ENCODE data around the gene TRIM37.
A peak's percentile ranks its signal among the peaks of the same experiment; 100 is the strongest.
"Not testable (repeated sequence)": the region's sequence is repeated elsewhere in the genome, so short reads cannot be mapped to it uniquely, and the experiment has no call there.

The TRIM37 gene

GRCh38 chr17:59106463-59107305 is at the start of gene TRIM37:
Gene TRIM37 (minus strand): TSS chr17:59106880. CDS start chr17:59106461, 419 bp downstream.
- peak; percentile 98 for DNase-seq

GRCh38 chr17:59155439-59156177 is 48.9 kb upstream of the TRIM37 start, which contains the start of gene PRR11:
Gene PRR11 (plus strand): TSS chr17:59155746. CDS start chr17:59169753, 14,007 bp downstream.
- peak; percentile 88 for DNase-seq

GRCh38 chr17:59154721-59155438 is 48.2 kb upstream of the TRIM37 start, which contains the start of gene SKA2:
Gene SKA2 (minus strand): TSS chr17:59155186. CDS start chr17:59155163, 23 bp downstream.
- DNase-seq: peak; percentile 94

GRCh38 chr17:59154292-59154720 is 47.6 kb upstream of the TRIM37 start:
- DNase-seq: peak; percentile 14

- DNase-seq: no peak
These were observed 46.2 kb upstream of the TRIM37 start for GRCh38 chr17:59152925-59153324.

- DNase-seq: no peak
These were observed 44.9 kb upstream of the TRIM37 start for GRCh38 chr17:59151591-59151990.

- no peak for DNase-seq
These were observed 44.3 kb upstream of the TRIM37 start for GRCh38 chr17:59151006-59151405.

- no peak for DNase-seq
These were observed 43.3 kb upstream of the TRIM37 start for GRCh38 chr17:59149841-59150511.

- no peak for DNase-seq
These were observed 42.4 kb upstream of the TRIM37 start for GRCh38 chr17:59149051-59149450.

- DNase-seq: no peak
These were observed 39.0 kb upstream of the TRIM37 start for GRCh38 chr17:59145571-59146096.

GRCh38 chr17:59141860-59142259 is 35.2 kb upstream of the TRIM37 start:
- no peak for DNase-seq

GRCh38 chr17:59139939-59140338 is 33.3 kb upstream of the TRIM37 start:
- DNase-seq: no peak

GRCh38 chr17:59138339-59138738 is 31.7 kb upstream of the TRIM37 start:
- DNase-seq: not testable (repeated sequence)

GRCh38 chr17:59131131-59131530 is 24.5 kb upstream of the TRIM37 start:
- DNase-seq: no peak

GRCh38 chr17:59129814-59130213 is 23.1 kb upstream of the TRIM37 start:
- DNase-seq: no peak

- DNase-seq: no peak
These were observed 20.2 kb upstream of the TRIM37 start for GRCh38 chr17:59126809-59127417.

GRCh38 chr17:59124665-59125064 is 18.0 kb upstream of the TRIM37 start:
- no peak for DNase-seq

- DNase-seq: no peak
These were observed 15.3 kb upstream of the TRIM37 start for GRCh38 chr17:59121901-59122480.

GRCh38 chr17:59115474-59115873 is 8.8 kb upstream of the TRIM37 start:
- no peak for DNase-seq

GRCh38 chr17:59111539-59111938 is 4.9 kb upstream of the TRIM37 start:
- DNase-seq: no peak

- no peak for DNase-seq
These were observed 4.3 kb upstream of the TRIM37 start for GRCh38 chr17:59110973-59111372.

Data from activated CD4-positive, alpha-beta T cell treated with anti-CD3 and anti-CD28 coated beads, Interleukin-2, amount 50 U/mL, for 1 hour (primary cell).